GM19043 (cell line): ENCODE measurements around the gene GRM1.

Source experiments
- ATAC-seq: cut with Tn5 transposase; IDR thresholded peaks from one replicate; pipeline ENCODE4 v1.9.1; 2021; ENCODE audit warnings: low read depth; ENCODE audit not compliant: unreplicated experiment

The GRM1 gene

GRCh38 chr6:146028851-146029572 is at the start of gene GRM1:
TSS of gene GRM1 (plus strand) at chr6:146029062. CDS start at chr6:146029518, 456 bp downstream.
- no peak for ATAC-seq

DNA sequence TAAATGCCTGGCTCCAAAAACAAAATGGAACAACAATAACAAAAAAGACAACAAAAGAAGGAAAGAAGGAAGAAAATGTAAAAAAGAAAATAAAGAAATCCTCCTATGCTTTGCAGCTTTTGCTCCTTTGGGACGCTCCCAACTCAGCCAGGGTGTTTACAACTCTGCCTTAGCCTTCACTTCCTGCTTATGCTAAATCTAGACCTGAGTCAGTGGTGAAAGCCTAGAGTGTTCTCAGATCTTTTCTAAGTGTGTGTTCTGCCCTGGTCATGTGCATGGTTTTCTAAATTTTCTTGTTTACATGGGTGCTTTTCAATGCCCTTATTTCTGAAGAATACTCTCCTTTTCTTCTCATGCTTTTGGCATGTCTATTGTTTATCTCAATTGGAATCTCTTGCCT is 19.5 kb upstream of the GRM1 start:
- no peak for ATAC-seq

- ATAC-seq = no peak
Observed at GRCh38 chr6:146014233-146014632, 14.6 kb upstream of the GRM1 start.

DNA sequence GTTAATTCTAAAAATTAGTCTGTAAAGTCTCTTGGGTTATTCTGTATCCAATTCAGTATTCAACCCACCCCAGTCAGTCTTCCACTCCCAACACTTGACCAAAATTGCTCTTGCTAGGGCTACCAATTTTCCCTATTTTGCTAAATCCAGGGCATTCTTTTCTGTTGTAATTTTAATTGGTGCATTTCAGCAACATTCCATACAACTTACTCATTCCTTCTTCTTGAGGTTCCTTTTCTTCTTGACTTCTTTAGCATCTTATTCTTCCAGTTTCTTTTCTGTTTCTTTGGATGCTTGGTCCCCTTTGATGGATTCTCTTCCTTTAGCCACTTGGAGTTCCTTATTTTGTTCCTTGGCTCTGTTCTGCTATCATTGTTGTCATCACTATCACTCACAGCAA is 11.2 kb upstream of the GRM1 start:
- ATAC-seq = no peak

DNA sequence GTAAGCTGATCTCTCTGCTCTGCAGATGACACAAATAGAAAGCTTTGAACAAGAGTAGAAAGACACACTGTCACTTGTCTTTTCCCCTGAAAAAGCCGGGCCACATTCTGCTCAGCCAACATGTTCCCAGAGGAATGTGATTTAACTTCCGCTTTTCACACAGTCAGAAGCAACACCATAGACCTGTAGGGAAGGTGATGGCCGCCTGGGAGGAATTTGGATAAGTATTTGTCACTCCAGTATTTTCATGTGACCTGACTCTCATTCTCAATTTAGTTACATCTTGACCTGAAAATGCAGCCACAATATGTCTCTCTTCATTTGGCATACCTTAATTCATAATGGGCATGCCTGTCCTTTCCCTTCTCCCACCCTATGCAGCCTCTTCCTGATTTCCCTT is 2.0 kb upstream of the GRM1 start:
- ATAC-seq = no peak

GRCh38 chr6:146027586-146028251 is 1.1 kb upstream of the GRM1 start:
- ATAC-seq = no peak

GRCh38 chr6:146028252-146028795 is 538 bp upstream of the GRM1 start:
- no peak for ATAC-seq

DNA sequence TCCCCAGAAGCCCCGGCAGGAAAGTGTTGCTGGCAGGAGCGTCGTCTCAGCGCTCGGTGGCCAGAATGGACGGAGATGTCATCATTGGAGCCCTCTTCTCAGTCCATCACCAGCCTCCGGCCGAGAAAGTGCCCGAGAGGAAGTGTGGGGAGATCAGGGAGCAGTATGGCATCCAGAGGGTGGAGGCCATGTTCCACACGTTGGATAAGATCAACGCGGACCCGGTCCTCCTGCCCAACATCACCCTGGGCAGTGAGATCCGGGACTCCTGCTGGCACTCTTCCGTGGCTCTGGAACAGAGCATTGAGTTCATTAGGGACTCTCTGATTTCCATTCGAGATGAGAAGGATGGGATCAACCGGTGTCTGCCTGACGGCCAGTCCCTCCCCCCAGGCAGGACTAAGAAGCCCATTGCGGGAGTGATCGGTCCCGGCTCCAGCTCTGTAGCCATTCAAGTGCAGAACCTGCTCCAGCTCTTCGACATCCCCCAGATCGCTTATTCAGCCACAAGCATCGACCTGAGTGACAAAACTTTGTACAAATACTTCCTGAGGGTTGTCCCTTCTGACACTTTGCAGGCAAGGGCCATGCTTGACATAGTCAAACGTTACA is 817 bp downstream of the GRM1 start:
- no peak for ATAC-seq

DNA sequence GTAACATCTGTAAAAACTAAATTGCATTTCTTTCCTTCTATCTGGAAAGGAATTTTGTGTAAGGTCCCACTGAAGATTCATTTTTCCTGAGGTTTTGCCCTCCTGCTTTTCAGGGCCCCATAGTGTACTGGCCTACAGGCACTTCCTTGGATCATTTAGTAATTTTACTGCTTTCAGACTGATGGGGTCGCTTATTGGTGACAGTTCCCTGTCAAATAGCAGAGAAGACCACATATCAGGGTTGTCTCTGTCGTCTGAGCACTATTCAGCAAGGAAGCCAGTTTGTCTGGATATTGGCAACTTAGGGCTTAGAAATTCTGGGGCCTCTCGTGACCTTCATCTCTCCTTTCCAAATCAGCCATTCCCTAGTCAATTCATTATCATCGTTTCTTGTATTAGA is 3.5 kb downstream of the GRM1 start:
- no peak for ATAC-seq

GRCh38 chr6:146040360-146040759 is 11.5 kb downstream of the GRM1 start:
- ATAC-seq = no peak

GRCh38 chr6:146041282-146041681 is 12.4 kb downstream of the GRM1 start:
- ATAC-seq = no peak

- ATAC-seq = no peak
Observed at GRCh38 chr6:146047371-146047770, 18.5 kb downstream of the GRM1 start.

GRCh38 chr6:146050168-146050567 is 21.3 kb downstream of the GRM1 start:
- ATAC-seq = no peak

DNA sequence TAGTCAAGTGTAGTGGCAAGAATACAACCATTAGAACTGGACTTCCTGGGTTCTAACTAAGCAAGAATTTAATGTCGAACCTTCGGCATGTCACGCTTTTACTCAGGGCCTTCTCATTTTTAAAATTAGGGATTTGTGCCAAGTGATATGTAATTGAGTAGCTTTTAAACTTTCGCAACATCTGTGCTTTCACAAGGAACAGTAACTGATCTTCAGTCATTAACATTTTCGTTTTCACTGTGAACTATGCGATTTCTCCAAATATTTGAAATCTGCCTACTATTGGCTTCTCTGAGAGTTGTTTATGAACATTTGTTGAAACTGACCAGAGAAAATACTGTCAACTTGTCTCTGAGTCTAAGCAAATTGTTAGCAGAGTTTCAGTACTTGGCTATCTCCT is 27.6 kb downstream of the GRM1 start:
- ATAC-seq = no peak

GRCh38 chr6:146065690-146066089 is 36.8 kb downstream of the GRM1 start:
- no peak for ATAC-seq

DNA sequence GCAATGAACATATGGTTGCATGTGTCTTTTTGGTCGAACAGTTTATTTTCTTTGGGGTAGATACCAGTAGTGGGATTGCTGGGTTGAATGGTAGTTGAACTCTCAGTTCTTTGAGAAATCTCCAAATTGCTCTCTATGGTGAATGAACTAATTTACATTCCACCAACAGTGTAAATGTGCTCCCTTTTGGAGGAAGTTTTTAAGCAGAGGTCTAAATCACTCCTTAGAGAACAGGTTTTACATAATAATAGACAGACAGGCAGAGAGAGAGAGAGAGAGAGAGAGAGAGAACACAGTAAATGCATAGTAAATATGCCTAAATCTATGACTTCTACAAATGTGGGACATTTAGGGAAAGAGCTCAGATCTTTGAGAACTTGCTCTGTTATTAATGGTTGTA is 37.6 kb downstream of the GRM1 start:
- ATAC-seq = no peak

- no peak for ATAC-seq
Observed at GRCh38 chr6:146071781-146072180, 42.9 kb downstream of the GRM1 start.

GRCh38 chr6:146077992-146078391 is 49.1 kb downstream of the GRM1 start:
- ATAC-seq = no peak

GRCh38 chr6:146087386-146087785 is 58.5 kb downstream of the GRM1 start:
- no peak for ATAC-seq

DNA sequence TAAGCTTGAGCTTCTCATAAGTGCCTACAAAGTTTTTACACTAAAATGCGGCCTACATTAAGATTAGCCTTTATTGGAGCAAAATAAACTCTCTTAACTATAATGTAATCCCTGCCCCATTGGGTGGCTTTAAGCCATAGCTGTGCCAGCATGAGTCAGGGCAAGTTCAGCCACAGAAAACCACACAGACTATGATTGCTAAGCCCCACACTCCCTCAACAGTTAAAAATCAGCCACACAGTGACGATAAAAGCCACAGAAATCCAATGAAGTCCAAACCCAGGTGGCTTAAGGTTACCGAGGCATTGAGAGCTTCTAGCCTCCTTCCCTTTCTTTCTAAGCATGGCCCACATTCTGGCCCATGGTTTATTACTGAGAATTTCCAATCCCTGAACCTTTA is 61.6 kb downstream of the GRM1 start:
- no peak for ATAC-seq

DNA sequence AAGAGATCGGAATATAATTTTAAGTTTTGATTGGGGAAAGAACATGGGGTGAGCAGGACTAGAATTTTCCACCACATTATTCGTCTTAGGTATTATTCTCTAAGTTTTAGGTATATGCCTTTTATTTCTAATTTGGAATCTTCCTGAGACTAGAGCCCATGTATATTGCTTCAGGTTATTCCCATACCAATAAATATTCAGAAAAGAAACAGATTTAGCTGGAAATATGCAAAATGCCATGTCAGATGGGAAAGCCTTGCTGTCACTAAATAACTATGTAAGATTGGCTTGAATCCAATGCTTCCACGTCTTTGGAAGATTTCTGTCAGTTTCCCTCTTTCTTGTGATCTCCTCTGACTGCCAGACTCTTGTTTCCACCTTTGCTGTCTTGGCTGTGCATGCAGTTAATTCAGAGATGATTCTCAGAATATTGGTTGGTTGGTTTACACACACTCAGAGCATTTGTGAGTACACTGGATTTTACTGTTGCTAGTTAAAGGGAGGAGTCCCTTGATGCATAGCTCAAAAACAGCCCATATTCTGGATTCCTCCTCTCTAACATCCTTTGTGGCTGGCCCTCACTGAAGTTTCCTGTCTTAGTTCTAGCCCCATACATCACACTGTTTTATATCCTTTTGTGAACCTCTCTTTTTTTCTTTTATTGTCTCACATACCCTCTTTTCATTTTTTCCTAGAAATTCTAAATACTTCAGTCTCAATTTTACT is 64.3 kb downstream of the GRM1 start:
- no peak for ATAC-seq
